ENCODE results near the gene NBEA.
"Not testable (repeated sequence)": the region's sequence is repeated elsewhere in the genome, so short reads cannot be mapped to it uniquely, and the experiment has no call there.

NBEA gene

GRCh38 chr13:34941835-34942731, at the start of gene NBEA:
TSS of gene NBEA (plus strand) at chr13:34942270. CDS start at chr13:34942821, 551 bp downstream.
- peak; percentile 28 to 43 for DNase-seq (ENCODE audit: low read depth in 1 of 2, low spot score in 1 of 2)

- DNase-seq (ENCODE audit: low read depth in 1 of 2, low spot score in 1 of 2), result no peak
These were observed 47.3 kb upstream of the NBEA start for GRCh38 chr13:34894756-34895155.

- DNase-seq (ENCODE audit: low read depth in 1 of 2, low spot score in 1 of 2), result no peak
These were observed 44.9 kb upstream of the NBEA start for GRCh38 chr13:34897220-34897619.

GRCh38 chr13:34899888-34900287, 42.2 kb upstream of the NBEA start:
- no peak for DNase-seq (ENCODE audit: low read depth in 1 of 2, low spot score in 1 of 2)

- DNase-seq (ENCODE audit: low read depth in 1 of 2, low spot score in 1 of 2), result no peak
These were observed 41.8 kb upstream of the NBEA start for GRCh38 chr13:34900288-34900739.

- DNase-seq (ENCODE audit: low read depth in 1 of 2, low spot score in 1 of 2), result no peak
These were observed 40.5 kb upstream of the NBEA start for GRCh38 chr13:34901572-34901971.

- DNase-seq (ENCODE audit: low read depth in 1 of 2, low spot score in 1 of 2), result no peak
These were observed 30.9 kb upstream of the NBEA start for GRCh38 chr13:34911159-34911558.

GRCh38 chr13:34913040-34913439, 29.0 kb upstream of the NBEA start:
- DNase-seq (ENCODE audit: low read depth in 1 of 2, low spot score in 1 of 2), result no peak

GRCh38 chr13:34914416-34914815, 27.7 kb upstream of the NBEA start:
- DNase-seq (ENCODE audit: low read depth in 1 of 2, low spot score in 1 of 2), result no peak

GRCh38 chr13:34926508-34926907, 15.6 kb upstream of the NBEA start:
- DNase-seq (ENCODE audit: low read depth in 1 of 2, low spot score in 1 of 2), result no peak

GRCh38 chr13:34928676-34929075, 13.4 kb upstream of the NBEA start:
- DNase-seq (ENCODE audit: low read depth in 1 of 2, low spot score in 1 of 2), result not testable (repeated sequence)

- DNase-seq (ENCODE audit: low read depth in 1 of 2, low spot score in 1 of 2), result no peak
These were observed 10.5 kb upstream of the NBEA start for GRCh38 chr13:34931572-34931971.

GRCh38 chr13:34933349-34933748, 8.7 kb upstream of the NBEA start:
- no peak for DNase-seq (ENCODE audit: low read depth in 1 of 2, low spot score in 1 of 2)

- DNase-seq (ENCODE audit: low read depth in 1 of 2, low spot score in 1 of 2), result no peak
These were observed 8.3 kb upstream of the NBEA start for GRCh38 chr13:34933786-34934185.

GRCh38 chr13:34935841-34936240, 6.2 kb upstream of the NBEA start:
- no peak for DNase-seq (ENCODE audit: low read depth in 1 of 2, low spot score in 1 of 2)

GRCh38 chr13:34939771-34940170, 2.3 kb upstream of the NBEA start:
- DNase-seq (ENCODE audit: low read depth in 1 of 2, low spot score in 1 of 2), result no peak

- no peak for DNase-seq (ENCODE audit: low read depth in 1 of 2, low spot score in 1 of 2)
These were observed 635 bp upstream of the NBEA start for GRCh38 chr13:34941436-34941834.

- DNase-seq (ENCODE audit: low read depth in 1 of 2, low spot score in 1 of 2), result no peak
These were observed 814 bp downstream of the NBEA start for GRCh38 chr13:34942732-34943435.

GRCh38 chr13:34943436-34944273, 1.6 kb downstream of the NBEA start:
- DNase-seq (ENCODE audit: low read depth in 1 of 2, low spot score in 1 of 2), result no peak

GRCh38 chr13:34944274-34944634, 2.2 kb downstream of the NBEA start:
- DNase-seq (ENCODE audit: low read depth in 1 of 2, low spot score in 1 of 2), result no peak

GRCh38 chr13:34944751-34945150, 2.7 kb downstream of the NBEA start:
- DNase-seq (ENCODE audit: low read depth in 1 of 2, low spot score in 1 of 2), result no peak
